Panc1 (cell line): ENCODE data around the gene RNF222. TPM values are rescaled to one million over a fixed set of nuclear protein-coding genes. Genes with fewer than 3 reads are reported as not detected.

Experiments
- ATAC-seq: fragments of 200-7000 bp; cut with Tn5 transposase; 2 replicates; pipeline ENCODE4 v1.9.1; 2020; ENCODE audit warnings: mild to moderate bottlenecking, moderate library complexity
- BruUV-seq: library from RNA; stranded (reverse); fragments of 400-500 nt; replicated peaks from 2 replicates; lab custom pipeline; 2021; lab: Mats Ljungman, UMichigan
- CTCF ChIA-PET: fragments of 300-600 bp; sonication (Branson Sonifier 250); formaldehyde crosslinking; loops from one replicate; lab custom pipeline; 2022; ENCODE audit warnings: antibody characterized with exemption; lab: Charles Lee
- POLR2A ChIA-PET: fragments of 300-600 bp; sonication (Branson Sonifier 250); formaldehyde crosslinking; loops from one replicate; lab custom pipeline; 2022; ENCODE audit warnings: antibody characterized with exemption; lab: Charles Lee
- DNase-seq: peaks from one replicate; pipeline ENCODE4 v3.0.0-alpha.2; 2010; ENCODE audit warnings: low read depth, low spot score
- H3K27ac ChIP-seq: 2 replicates; pipeline ENCODE4 v1.5.1; 2011; ENCODE audit warnings: mild to moderate bottlenecking, low read length, inconsistent platforms
- H3K27me3 ChIP-seq: fragments of 200-500 bp; sonication (Bioruptor generic); 2 replicates; pipeline ENCODE4 v1.6.0; 2014; ENCODE audit warnings: low read length, inconsistent platforms; ENCODE audit not compliant: control insufficient read depth, insufficient read depth
- H3K36me3 ChIP-seq: fragments of 200-500 bp; sonication (Bioruptor generic); 2 replicates; pipeline ENCODE4 v1.5.1; 2014; ENCODE audit warnings: inconsistent platforms, mild to moderate bottlenecking, low read length, moderate library complexity; ENCODE audit not compliant: control insufficient read depth, insufficient read depth
- H3K4me1 ChIP-seq: 2 replicates; pipeline ENCODE4 v1.5.1; 2011; ENCODE audit warnings: inconsistent platforms, mild to moderate bottlenecking, low read length, moderate library complexity; ENCODE audit not compliant: control insufficient read depth, insufficient read depth
- H3K4me3 ChIP-seq, 2 experiments: 2 replicates each; pipeline ENCODE4 v1.5.1; 2011 to 2012; ENCODE audit warnings: low read depth in 2 of 2, low read length in 2 of 2, mild to moderate bottlenecking in 2 of 2, inconsistent platforms in 1 of 2, moderate library complexity in 1 of 2
- H3K9me3 ChIP-seq: fragments of 200-500 bp; sonication (Bioruptor generic); 2 replicates; pipeline ENCODE4 v1.5.1; 2014; ENCODE audit warnings: low read depth, mild to moderate bottlenecking, inconsistent platforms, low read length, moderate library complexity; ENCODE audit not compliant: control insufficient read depth, insufficient read depth
- CTCF ChIP-seq: fragments of 450-650 bp; IDR thresholded peaks from 2 replicates; pipeline ENCODE4 v1.5.1; 2017; ENCODE audit warnings: mild to moderate bottlenecking
- POLR2AphosphoS5 ChIP-seq: IDR thresholded peaks from 2 replicates; pipeline ENCODE4 v1.6.1; 2012; ENCODE audit warnings: mild to moderate bottlenecking, low read depth, low read length, moderate library complexity
- REST ChIP-seq, 2 experiments: IDR thresholded peaks; 2 replicates each; pipeline ENCODE4 v1.6.1; 2011 to 2012; ENCODE audit warnings: low read depth in 2 of 2, control low read depth in 1 of 2, low read length in 1 of 2, mild to moderate bottlenecking in 1 of 2, moderate library complexity in 1 of 2; ENCODE audit not compliant: insufficient read depth in 1 of 2
- SIN3A ChIP-seq: IDR thresholded peaks from 2 replicates; pipeline ENCODE4 v1.6.1; 2012; ENCODE audit warnings: low read depth, mild to moderate bottlenecking, low read length, moderate library complexity, borderline replicate concordance; ENCODE audit not compliant: insufficient read depth
- TCF7L2 ChIP-seq: IDR thresholded peaks from 2 replicates; pipeline ENCODE4 v1.6.1; 2011; ENCODE audit warnings: mild to moderate bottlenecking, low read depth, low read length, inconsistent platforms
- in situ Hi-C: cut with HindIII; loops from 2 replicates; pipeline ENCODE4 v1.10.0; 2016; ENCODE audit warnings: low sequenced_read_pairs, low pct_unique_long_range_greater_than_20kb
- intact Hi-C: fragments of 100-400 bp; cut with micrococcal nuclease; formaldehyde crosslinking; loops from one replicate; pipeline ENCODE4 v1.10.0; 2022; ENCODE audit not compliant: unreplicated experiment
- total RNA-seq: library from RNA; stranded (reverse); gene quantifications from one replicate; pipeline ENCODE4 v1.2.1, GENCODE V29; 2021; ENCODE audit not compliant: unreplicated experiment

The RNF222 gene
- total RNA-seq, 1 experiment from 2014 or later, result not detected

DNA sequence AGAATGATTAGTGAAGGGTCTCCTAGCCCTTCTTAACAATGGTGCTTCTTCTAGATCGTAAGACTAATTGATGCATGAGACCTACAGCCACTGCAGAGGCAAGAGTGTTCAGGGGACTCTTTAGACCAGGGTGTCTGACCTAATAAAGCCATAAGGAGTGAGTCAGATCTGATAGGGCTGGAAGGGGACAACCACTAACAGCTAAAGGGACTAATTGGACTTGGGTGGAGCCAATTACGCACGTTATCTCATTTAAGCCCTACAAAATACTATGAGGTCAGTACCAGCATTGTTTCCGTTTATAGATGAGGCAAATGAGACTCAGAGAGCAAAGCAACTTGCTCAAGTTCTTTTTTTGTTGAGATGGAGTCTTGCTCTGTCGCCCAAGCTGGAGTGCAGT is 14.5 kb upstream of the RNF222 start:
- DNase-seq (no peak), ATAC-seq (no peak)
- TF ChIP-seq SIN3A, result no peak
- TF ChIP-seq POLR2AphosphoS5, result no peak
- TF ChIP-seq TCF7L2, result no peak
- TF ChIP-seq REST (IDR thresholded peaks at IDR 0.05; ENCODE audit: insufficient read depth in 1 of 2, low read depth in 2 of 2, low read length in 1 of 2), result no peak
- TF ChIP-seq CTCF, result no peak
- intact Hi-C loops (loop anchor here (10.0 kb wide), 1 partner anchor 333 kb away; the partner anchor contains the start of gene CCDC42), in situ Hi-C loops (no loop called here)
- no TSS peak for BruUV-seq
- H3K4me1 ChIP-seq, result no peaks in the 10 kb centered on the region
- H3K4me3 ChIP-seq, result no peak overlapping the region
- H3K27me3 ChIP-seq, result 0 out of 2 replicates have a peak, but pooled peaks cover 2% of the 10 kb centered on the region
- H3K36me3 ChIP-seq, result no peaks in the 10 kb centered on the region
- no peaks in the 10 kb centered on the region for H3K9me3 ChIP-seq
- no peak overlapping the region for H3K27ac ChIP-seq
- ChIA-PET POLR2A (interaction anchor here (0.7 kb wide), 1 partner anchor 592 kb away, joined by 3 read pairs; no protein-coding TSS in a partner anchor), CTCF (no interaction called here)

GRCh38 chr17:8410883-8411238 is 13.2 kb upstream of the RNF222 start:
- Histone ChIP-seq H3K27ac (no peak overlapping the region), H3K4me1 (no peaks in the 10 kb centered on the region), H3K9me3 (no peaks in the 10 kb centered on the region), H3K4me3 (no peak overlapping the region), H3K36me3 (no peaks in the 10 kb centered on the region), H3K27me3 (no peaks in the 10 kb centered on the region)
- no TSS peak for BruUV-seq
- POLR2A ChIA-PET, result no interaction called here
- no peak for ATAC-seq
- CTCF ChIA-PET, result interaction anchor here (0.6 to 1.0 kb wide), 6 partner anchors 9 to 375 kb away, joined by 3 to 6 read pairs (median 4); no protein-coding TSS in a partner anchor
- in situ Hi-C loops (no loop called here), intact Hi-C loops (loop anchor here (10.0 kb wide), 1 partner anchor 334 kb away; the partner anchor contains the start of gene CCDC42)
- no peak for TF ChIP-seq POLR2AphosphoS5
- TF ChIP-seq REST (IDR thresholded peaks at IDR 0.05; ENCODE audit: insufficient read depth in 1 of 2, low read depth in 2 of 2, low read length in 1 of 2), result no peak
- no peak for TF ChIP-seq TCF7L2
- no peak for TF ChIP-seq CTCF
- no peak for TF ChIP-seq SIN3A
- no peak for DNase-seq
